GM18511 (cell line): ENCODE measurements around the gene GREM1.

Experiments used
- ATAC-seq: cut with Tn5 transposase; IDR thresholded peaks from one replicate; pipeline ENCODE4 v1.9.1; 2021; ENCODE audit warnings: mild to moderate bottlenecking, moderate library complexity; ENCODE audit not compliant: unreplicated experiment

GREM1 gene

DNA sequence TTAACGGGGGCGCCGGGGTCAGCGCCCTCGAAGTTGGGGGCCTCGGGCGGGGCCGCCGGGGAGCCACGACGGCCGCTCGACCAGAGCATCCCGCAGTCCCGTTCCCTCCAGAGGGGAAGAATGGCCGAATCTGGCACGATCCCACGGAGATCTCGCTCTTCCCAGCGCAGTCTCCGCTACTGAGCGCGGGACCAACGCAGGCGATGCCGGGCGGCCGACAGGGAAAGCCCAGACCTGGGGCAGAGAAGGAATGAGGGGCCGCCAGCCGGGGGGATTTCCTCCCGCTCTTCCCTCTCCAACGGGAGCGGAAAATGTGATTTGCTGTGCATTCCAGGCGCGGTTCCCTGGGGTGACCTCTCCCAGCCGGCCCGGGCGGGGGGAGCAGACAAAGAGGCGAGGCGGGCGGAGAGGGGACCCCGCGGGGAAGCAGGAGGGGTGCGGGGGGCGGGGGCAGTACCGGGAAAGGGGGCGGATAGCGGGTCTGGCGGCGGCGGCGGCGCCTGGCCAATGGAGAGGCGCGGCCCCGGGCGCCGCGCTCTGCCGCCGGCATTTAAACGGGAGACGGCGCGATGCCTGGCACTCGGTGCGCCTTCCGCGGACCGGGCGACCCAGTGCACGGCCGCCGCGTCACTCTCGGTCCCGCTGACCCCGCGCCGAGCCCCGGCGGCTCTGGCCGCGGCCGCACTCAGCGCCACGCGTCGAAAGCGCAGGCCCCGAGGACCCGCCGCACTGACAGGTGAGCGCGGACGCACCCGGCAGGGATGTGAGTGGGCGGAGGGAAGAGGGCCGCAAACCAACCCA is at the start of gene GREM1:
Gene GREM1, plus strand, starts transcription at position 579 of the 801 bp plus-strand sequence. CDS start 12,687 bp downstream, outside the sequence.
- no peak for ATAC-seq

DNA sequence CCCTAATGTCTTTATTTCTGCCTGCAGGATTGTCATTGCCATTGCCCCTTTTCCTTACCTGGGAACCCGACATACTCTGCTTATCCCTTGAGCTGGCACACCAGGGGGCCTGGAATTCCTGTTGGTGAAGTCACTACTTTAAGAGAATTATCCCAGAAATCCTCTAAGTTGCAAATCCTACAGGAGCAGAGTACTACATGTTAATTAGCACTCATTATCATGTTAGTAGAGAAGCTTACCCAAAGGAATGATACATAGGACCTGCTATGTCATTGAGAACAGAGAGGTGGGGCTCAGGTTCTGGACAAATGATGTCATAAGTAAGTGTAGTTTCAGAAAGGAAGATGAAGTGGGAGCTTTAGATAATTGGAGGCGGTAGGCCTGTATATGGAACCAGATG is 48.9 kb upstream of the GREM1 start:
- no peak for ATAC-seq

DNA sequence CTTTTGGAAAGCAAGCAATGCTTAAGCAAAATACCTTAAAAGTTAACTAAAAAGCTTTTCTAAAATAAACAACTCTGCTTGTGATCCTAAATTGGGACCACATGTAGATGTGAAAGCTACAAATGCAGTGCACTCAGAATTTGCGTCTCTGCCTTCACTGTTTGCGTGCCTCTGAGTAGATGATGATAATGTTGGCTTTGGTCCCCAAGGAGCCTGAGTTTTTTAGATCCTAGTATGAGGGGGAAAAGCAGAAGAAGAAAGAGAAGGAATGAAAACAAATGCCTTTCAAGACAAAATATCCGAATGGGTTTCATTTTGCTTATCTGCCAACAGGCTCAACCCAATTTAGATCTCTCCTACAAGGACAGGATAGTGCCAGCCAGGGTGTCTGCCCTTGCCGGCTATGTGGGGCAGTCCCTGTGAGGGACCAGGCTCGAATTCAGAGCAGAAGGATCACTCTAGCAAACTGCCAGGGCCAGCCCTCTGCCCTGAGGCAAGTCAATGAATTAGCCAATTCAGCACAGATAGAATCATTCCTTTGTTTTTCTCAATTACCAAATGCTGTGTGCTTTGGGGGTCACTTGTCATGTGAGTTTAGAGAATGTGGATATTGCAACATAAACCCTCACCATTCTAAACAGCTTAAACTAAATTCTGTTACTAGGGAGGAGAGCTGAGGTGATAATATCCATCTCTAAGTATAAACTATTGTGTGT is 47.8 kb upstream of the GREM1 start:
- no peak for ATAC-seq

DNA sequence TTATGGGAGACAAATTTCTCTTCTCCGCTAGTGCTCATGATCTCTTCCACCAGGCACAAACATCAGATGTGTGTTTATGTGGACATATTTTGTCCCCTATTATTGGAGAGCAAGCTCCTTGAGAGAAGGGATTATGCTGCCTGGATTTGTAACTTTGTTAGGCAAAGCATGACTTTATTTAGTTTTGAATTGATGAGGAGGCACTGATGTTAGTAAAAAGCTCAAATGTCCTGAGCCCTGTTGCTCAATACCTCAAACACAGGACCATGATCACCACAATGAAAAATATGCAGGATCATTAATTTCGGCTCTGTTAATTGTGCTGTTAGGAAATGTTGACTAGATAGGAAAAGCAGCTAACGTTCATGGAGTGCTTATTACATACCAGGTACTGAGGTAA is 47.2 kb upstream of the GREM1 start:
- no peak for ATAC-seq

DNA sequence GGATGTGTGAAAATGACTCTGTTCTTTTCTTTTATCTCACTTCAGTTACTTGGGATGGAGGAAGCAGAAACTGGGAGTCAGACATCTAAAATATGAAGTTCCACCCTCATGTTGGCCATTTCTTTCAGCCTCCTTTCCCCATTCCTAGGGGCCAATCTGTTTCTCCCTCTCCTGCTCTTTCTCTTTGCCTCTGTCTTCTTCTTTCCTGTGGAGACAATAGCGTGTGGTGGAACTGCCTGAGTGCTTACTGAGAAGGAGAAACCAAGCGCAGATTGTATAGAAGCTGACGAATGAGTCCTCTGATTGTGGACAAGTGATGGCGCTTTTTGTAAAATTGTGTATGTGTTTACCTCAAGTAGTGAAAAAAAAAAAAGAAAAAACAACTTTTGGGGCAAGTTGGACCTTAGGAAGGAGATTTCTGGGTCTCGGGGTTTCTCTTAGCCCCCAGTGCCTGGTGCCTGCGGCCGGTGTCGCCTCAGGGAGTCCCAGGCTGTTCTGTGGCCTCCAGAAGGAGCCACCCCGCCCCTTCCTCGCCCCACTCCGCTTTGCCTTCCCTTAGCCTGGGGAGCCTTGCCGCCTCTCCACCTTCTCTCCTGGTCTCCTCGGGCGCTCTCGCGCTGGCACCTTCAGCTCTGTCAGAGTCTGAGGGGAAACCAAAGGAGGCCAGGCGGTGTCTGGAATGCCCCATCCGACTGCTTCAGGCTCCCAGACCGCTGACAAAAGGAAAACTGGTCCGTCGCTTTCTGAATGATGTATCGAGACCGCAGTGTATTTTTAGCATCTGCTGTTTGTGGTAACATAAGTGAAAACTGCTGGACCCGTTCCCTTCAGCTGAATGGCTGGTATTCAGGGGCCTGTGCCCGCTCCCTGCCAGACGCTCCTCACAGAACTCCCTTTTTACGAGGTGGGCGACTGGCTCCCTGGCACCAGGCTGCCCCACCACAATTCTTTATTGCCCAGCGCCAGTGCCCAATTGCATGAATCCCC is 46.2 kb upstream of the GREM1 start:
- no peak for ATAC-seq

DNA sequence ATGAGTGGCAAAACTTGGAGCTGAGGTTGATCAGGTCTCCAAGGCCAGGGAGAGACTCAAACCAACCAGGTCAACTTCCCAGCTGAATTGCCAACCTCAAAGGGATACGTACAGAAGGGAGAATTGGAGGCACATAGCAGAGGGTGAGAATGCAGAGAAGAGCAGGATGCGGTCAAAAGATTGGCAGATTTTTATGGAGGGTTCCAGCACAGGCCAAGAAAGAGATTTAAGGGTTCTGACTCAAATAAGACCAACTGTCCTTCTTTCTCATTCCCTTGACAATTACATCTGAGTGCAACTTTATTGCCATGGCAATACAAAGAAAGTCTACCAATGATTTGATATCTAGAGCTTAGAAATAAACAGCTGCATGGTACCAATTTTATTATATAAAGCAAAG is 43.1 kb upstream of the GREM1 start:
- no peak for ATAC-seq

DNA sequence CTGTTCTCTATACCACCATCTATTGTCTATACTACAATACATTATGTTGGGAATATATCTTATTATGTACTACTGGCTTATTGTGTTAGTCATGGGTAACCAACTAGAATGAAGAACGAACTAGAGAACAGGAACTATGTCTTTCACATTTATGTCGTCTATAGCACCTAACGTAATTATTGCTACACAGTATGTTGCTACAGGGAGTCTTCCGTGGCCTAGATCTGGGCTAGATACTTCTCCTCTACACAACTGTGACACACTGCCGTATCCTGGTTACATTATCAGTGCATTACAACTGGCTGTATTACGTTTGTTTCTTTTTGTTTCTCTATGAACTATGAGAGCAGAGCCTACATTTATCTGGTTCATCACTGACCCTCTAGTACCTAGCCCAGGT is 42.3 kb upstream of the GREM1 start:
- ATAC-seq = no peak

DNA sequence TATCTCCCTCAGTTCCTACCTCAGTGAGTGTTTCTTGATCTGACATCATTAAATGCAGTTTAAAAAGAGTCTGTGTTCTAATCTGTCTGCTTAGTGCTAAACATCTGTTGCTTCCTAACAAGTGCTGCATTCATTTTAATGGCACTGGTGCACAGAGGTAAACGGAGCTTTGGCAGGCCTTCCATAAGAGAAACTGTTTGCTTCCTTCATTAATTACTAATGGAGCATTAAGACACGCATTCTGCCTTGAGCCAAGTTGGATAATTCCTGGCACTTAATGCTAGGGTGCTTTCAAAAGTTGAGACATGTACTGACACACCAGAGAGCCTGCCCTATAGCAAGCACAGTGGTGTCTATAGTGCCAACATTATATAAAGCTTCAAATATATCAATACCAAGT is 41.6 kb upstream of the GREM1 start:
- no peak for ATAC-seq

DNA sequence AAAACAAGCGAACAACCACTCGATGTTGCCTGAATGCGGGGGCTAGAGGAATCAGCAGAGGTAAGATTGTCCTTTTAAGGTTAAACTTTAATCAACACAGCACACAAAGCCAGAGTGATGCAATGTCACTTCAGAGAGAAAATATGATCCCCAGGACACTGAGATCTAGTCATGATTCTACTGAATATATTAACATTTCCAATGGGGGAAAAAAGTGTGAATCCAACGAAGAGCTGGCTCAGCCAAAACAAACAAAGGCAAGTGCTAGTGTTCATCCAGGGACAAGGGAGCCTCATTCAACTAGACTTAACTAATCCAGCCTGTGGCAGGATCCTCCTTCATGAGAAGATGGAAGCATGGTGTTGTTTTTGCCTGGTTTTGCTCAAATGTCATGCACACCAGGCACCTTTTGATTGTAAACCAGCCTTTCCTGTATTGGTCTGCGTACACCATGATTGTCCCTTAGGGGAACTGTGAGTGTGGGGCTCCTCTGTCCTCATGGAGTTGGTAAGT is 40.5 kb upstream of the GREM1 start:
- ATAC-seq = no peak

DNA sequence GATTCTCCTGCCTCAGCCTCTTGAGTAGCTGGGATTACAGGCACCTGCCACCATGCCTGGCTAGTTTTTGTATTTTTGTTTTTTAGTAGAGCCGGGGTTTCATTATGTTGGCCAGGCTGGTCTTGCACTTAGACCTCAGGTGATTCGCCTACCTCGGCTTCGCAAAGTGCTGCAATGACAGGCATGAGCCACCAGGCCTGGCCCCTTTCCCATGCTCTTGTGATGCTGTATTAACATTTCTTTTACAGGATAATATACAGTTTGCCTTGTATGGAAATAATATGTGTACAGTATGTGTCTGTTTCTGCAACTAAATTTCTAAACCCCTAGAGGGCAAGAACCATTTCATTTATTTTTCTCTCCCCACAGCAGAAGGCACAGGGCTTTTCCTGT is 38.5 kb upstream of the GREM1 start:
- ATAC-seq = no peak

DNA sequence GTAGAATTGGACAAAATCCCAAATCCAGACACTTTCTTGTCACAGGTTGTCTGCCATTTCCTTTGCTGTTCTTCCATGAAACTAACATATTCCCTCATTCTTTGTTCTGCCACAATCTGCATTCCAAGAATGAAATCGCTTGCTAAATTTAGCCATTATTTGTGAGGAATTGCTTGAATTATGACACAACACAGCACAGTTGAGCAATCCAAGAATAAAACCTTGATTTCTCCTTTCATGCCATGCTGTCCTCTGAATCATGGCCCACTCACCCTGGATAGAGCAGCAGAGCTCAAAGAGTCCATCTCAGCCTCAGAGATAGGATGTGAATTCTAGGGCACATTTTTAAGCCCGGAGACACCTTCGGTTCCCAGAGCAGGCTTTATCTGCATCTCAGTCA is 35.2 kb upstream of the GREM1 start:
- no peak for ATAC-seq

DNA sequence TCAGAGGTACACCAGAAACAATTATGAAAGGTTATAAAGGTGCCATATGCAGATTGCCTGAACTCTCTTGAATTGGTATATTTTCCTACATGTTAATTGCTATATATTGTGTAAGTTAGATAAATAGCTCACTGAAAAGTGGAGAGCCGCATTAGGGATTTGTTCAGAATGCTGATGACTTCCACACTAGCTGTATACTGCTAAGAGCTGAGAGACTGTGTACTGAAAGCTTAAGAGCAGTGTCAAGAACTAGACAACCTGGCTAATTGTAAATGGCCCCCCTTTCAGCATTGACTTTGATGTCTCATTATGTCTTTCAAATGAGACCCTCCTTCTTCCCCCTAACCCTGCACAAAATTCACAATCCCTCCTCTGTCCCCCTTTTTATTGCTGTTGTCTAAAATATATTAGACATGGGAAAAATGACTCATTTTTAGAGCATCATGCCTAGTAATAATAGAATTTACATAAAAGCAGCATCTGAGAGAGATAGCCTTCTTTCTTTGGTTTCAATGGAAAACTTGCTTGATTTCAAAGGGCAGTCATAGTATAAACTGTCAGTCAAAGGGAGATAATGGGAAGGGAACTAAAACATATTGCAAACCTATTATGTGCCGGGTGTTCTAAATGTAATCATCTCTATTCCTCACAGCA is 34.7 kb upstream of the GREM1 start:
- ATAC-seq = no peak

DNA sequence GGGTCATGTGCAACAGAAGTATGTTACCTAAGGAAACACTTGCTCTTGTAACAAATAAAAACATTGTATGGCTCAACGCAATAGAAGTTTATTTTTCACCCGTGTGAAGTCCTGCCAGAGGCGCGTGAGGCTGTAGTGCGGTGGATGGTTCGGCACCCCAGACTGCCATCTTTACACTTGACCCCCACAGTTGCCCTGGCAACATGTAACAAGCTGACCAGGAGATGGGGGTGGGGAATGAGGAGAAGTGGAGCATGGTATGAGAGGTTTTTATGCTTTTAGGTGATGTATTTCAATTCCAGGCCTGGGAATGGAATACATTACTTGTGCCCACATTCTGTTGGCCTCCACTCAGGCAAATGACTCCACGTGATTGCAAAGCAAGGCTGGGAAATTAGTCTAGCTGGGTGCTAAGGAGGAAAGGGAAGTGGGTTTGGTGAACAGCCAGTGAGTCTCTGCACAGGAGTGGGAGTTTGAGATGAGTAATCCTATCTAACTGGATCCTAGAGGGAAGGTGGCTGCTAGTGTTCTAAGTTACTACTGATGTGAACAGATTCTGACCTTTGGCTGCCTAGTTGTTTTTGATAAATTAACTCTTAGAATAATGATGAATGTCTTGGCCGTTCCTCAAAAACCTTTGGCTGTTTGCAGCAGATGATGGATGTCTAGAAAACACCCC is 33.8 kb upstream of the GREM1 start:
- ATAC-seq = no peak

DNA sequence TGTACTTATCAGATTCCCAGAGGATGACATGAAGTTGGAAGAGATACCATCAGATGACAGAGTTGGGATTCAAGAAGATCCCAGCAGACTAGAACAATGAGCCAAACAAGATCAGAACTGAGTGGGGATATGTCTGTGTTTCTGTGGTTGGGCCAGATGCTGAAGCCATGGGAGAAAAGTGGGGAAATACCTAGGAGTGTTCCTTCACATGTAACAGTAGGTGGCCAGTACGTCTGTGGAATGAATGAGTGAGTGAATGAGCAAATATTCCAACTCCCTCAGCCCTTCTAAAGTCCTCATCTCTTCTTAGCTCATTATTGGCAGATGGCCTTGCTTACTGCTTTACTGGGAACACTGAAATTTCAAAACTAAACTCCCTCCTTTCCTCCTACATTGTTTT is 32.2 kb upstream of the GREM1 start:
- no peak for ATAC-seq

DNA sequence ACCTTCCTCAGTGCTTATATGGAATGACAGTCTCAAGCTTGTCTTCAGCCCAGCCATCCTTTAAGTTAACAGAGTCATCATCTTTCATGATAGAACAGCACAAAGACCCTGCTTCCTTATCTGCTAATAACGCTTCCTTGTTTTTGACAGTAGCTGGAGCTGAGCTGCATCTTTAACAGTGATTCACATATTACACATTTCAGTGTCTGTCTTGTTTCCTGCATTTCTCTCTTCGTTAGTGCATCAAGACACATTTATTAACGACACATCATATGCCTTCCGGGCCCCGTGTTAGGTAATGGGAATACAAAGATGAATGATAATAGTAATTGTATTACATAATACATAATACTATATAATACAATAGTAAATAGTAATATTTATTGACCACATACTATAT is 30.2 kb upstream of the GREM1 start:
- ATAC-seq = no peak

DNA sequence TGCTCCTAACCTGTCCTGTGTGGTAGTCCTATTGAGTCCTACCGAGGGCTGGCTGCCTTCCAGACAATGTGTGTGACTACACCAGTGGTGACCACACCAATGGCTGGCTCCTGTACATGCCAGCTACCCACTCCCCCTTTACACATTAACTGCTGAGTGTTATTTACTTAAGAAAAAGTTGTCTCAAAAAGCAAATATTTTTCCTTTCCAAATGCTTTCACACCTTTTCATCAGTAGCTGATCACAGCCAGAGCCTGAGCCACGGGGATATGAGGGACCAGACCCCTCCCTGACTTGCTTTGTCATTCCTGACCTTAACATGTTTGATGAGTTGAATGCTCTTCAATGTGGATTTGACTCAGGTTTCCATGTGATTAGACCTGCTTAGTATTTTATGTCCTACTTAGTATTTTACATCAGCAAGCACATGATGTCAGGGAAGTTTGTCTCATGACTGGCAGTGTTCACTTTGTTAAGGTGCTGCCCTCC is 29.6 kb upstream of the GREM1 start:
- no peak for ATAC-seq

DNA sequence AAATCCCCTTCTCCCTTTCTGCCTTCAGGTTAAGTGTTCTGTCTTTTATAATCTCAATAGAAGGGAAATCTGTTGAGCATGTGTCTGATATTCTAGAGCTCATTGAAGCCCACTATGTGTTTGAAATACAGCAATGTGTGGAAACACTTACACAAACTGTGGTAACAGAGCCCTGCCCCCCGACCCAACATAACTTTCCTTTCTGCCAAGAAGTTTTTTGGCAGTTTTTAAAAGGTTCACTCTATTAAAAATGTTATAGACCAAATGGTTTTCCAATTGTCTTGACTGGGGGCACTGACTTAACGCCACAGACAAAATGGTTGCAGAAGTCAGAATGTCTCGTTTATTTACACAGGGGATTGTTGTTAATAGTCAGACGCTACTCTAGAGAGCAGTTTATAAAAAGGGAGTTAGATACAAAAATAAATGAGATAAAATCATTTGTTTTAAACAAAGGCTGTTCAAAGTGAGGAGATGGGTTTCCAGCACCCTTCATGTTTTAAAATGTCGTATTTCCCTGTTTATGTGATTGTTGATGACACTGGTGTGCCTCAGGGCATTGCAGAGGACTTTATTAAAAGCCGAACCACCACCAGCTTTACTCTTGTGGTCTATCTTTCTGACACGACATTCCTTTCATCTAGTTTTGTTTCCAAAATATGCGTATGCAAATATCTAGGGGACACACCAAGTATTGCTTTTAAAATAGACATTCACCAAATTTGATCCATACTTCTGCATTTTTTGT is 26.7 kb upstream of the GREM1 start:
- no peak for ATAC-seq

DNA sequence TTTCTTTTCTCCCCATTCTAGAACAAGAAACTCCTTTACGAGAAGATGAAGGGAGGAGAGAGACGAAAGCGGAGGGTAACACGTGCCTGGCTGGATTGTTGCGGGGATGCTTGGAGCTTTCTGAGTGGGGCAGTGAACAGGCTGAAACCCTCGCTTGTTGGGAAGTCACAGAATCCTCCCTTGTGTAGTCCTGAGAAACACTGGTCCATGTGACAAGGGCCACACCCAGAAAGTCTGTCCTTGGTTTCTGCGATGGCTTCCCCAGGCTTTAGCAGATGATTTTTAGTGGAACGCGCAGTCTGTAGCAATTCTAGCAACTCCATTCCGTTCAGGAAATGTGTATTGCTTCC is 26.1 kb upstream of the GREM1 start:
- no peak for ATAC-seq

DNA sequence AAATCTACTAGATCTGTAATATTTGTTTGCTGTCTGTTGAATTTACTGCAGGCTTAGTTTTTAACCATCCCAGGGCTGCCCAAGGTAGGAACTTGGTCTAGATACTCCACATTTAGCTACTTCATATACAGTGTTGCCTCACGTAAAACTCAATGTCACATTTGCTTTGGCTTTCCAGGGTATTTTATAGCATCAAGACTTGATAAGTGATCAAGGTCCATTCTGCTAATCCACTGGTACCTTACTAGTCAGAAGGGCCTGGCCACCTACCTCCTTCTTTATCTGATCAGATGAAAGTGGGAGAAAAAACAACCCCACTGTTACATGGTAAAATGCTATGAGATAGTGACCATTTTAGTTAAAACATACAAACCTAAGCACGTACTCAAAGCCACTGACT is 25.5 kb upstream of the GREM1 start:
- ATAC-seq = no peak
